Effector memory CD4-positive, alpha-beta T cell (primary cell): ENCODE data around the gene RGL4.
A peak's percentile ranks its signal among the peaks of the same experiment; 100 is the strongest.
"Not testable (repeated sequence)": the region's sequence is repeated elsewhere in the genome, so short reads cannot be mapped to it uniquely, and the experiment has no call there.

Source experiments
- DNase-seq, 3 donors: peaks; one replicate each; pipeline ENCODE4 v3.0.0-alpha.2; 2020
- H3K27ac ChIP-seq: 2 replicates; pipeline ENCODE4 v1.7.0; 2013; ENCODE audit warnings: mild to moderate bottlenecking, low read length, moderate library complexity; ENCODE audit not compliant: insufficient read depth, poor library complexity, severe bottlenecking
- H3K27me3 ChIP-seq: replicated peaks from 2 replicates; pipeline ENCODE4 v1.7.0; 2013; ENCODE audit warnings: mild to moderate bottlenecking, low read length; ENCODE audit not compliant: insufficient read depth, control insufficient read depth, poor library complexity, severe bottlenecking
- H3K36me3 ChIP-seq: 2 replicates; pipeline ENCODE4 v1.7.0; 2013; ENCODE audit warnings: mild to moderate bottlenecking, low read length, moderate library complexity; ENCODE audit not compliant: control insufficient read depth, insufficient read depth
- H3K4me1 ChIP-seq: 2 replicates; pipeline ENCODE4 v1.7.0; 2013; ENCODE audit warnings: low read length, mild to moderate bottlenecking; ENCODE audit not compliant: control insufficient read depth, insufficient read depth, poor library complexity, severe bottlenecking
- H3K4me3 ChIP-seq: 2 replicates; pipeline ENCODE4 v1.7.0; 2013; ENCODE audit warnings: low read length, low read depth, mild to moderate bottlenecking; ENCODE audit not compliant: insufficient read depth, poor library complexity, severe bottlenecking
- H3K9me3 ChIP-seq: 2 replicates; pipeline ENCODE4 v1.7.0; 2013; ENCODE audit warnings: mild to moderate bottlenecking, low read length, moderate library complexity; ENCODE audit not compliant: control insufficient read depth

The RGL4 gene

GRCh38 chr22:23714596-23715578, 24.1 kb downstream of the RGL4 start:
- Histone ChIP-seq H3K36me3 (peaks cover 24% of the 10 kb centered on the region), H3K4me3 (no peak overlapping the region), H3K27me3 (no peaks in the 10 kb centered on the region), H3K4me1 (peaks cover 16% of the 10 kb centered on the region), H3K27ac (no peak overlapping the region), H3K9me3 (no peaks in the 10 kb centered on the region)
- DNase-seq: no peak

- Histone ChIP-seq H3K27me3 (no peaks in the 10 kb centered on the region), H3K4me3 (no peak overlapping the region), H3K4me1 (peaks cover 16% of the 10 kb centered on the region), H3K27ac (no peak overlapping the region), H3K36me3 (peaks cover 22% of the 10 kb centered on the region), H3K9me3 (no peaks in the 10 kb centered on the region)
- no peak for DNase-seq
Measured at GRCh38 chr22:23715806-23716375, 25.1 kb downstream of the RGL4 start.

- H3K36me3 ChIP-seq: peaks cover 14% of the 10 kb centered on the region
- DNase-seq: peak; percentile 62 to 74 (median 69)
- H3K27me3 ChIP-seq: no peaks in the 10 kb centered on the region
- H3K4me3 ChIP-seq: peak overlapping the region; percentile 82
- H3K27ac ChIP-seq: peak overlapping the region; percentile 78
- H3K9me3 ChIP-seq: no peaks in the 10 kb centered on the region
- peaks cover 16% of the 10 kb centered on the region for H3K4me1 ChIP-seq
Measured at GRCh38 chr22:23716811-23717801, 26.3 kb downstream of the RGL4 start.

GRCh38 chr22:23718371-23719165, 27.8 kb downstream of the RGL4 start:
- DNase-seq: no peak

GRCh38 chr22:23720855-23721254, 30.0 kb downstream of the RGL4 start:
- Histone ChIP-seq H3K4me3 (no peak overlapping the region), H3K9me3 (no peaks in the 10 kb centered on the region), H3K36me3 (no peaks in the 10 kb centered on the region), H3K27me3 (no peaks in the 10 kb centered on the region), H3K4me1 (peaks cover 10% of the 10 kb centered on the region), H3K27ac (no peak overlapping the region)
- DNase-seq: no peak

More at GRCh38 chr22:23718371-23719165, 27.8 kb downstream of the RGL4 start:
- Histone ChIP-seq H3K36me3 (peaks cover 11% of the 10 kb centered on the region), H3K4me3 (no peak overlapping the region), H3K27ac (no peak overlapping the region), H3K9me3 (no peaks in the 10 kb centered on the region), H3K27me3 (no peaks in the 10 kb centered on the region), H3K4me1 (peaks cover 16% of the 10 kb centered on the region)

- no peak overlapping the region for H3K4me3 ChIP-seq
- H3K4me1 ChIP-seq: peaks cover 4% of the 10 kb centered on the region
- H3K27ac ChIP-seq: no peak overlapping the region
- no peaks in the 10 kb centered on the region for H3K27me3 ChIP-seq
- H3K9me3 ChIP-seq: no peaks in the 10 kb centered on the region
- no peak for DNase-seq
- H3K36me3 ChIP-seq: no peaks in the 10 kb centered on the region
Measured at GRCh38 chr22:23722160-23722559, 31.3 kb downstream of the RGL4 start.

GRCh38 chr22:23722724-23723123, 31.9 kb downstream of the RGL4 start:
- DNase-seq: no peak
- no peaks in the 10 kb centered on the region for H3K4me1 ChIP-seq
- H3K4me3 ChIP-seq: no peak overlapping the region

GRCh38 chr22:23728108-23728507, 37.3 kb downstream of the RGL4 start:
- not testable (repeated sequence) for H3K9me3 ChIP-seq, H3K36me3 ChIP-seq, H3K27me3 ChIP-seq, H3K4me3 ChIP-seq, H3K27ac ChIP-seq, H3K4me1 ChIP-seq, DNase-seq

More at GRCh38 chr22:23722724-23723123, 31.9 kb downstream of the RGL4 start:
- Histone ChIP-seq H3K36me3 (no peaks in the 10 kb centered on the region), H3K27ac (no peak overlapping the region), H3K27me3 (no peaks in the 10 kb centered on the region), H3K9me3 (no peaks in the 10 kb centered on the region)

GRCh38 chr22:23737696-23738095, 46.9 kb downstream of the RGL4 start:
- Histone ChIP-seq H3K4me1 (no peaks in the 10 kb centered on the region), H3K9me3 (no peaks in the 10 kb centered on the region), H3K27me3 (no peaks in the 10 kb centered on the region), H3K36me3 (no peaks in the 10 kb centered on the region), H3K27ac (no peak overlapping the region), H3K4me3 (no peak overlapping the region)
- DNase-seq: no peak
